Activated naive CD8-positive, alpha-beta T cell treated with anti-CD3 and anti-CD28 coated beads, Interleukin-2, amount 50 U/mL, for 24 hours (primary cell): ENCODE data around the gene SVEP1.
"Not testable (repeated sequence)": the region's sequence is repeated elsewhere in the genome, so short reads cannot be mapped to it uniquely, and the experiment has no call there.

ENCODE experiments used
- ATAC-seq: fragments of 150-1000 bp; cut with Tn5 transposase; one replicate; pipeline ENCODE4 v1.10.0; 2021
- DNase-seq: peaks from one replicate; pipeline ENCODE4 v3.0.0; 2021
- H3K27ac Mint-ChIP-seq: one replicate; pipeline ENCODE4 v1.8.0; 2021; ENCODE audit warnings: mild to moderate bottlenecking, mixed read lengths
- H3K27me3 Mint-ChIP-seq: one replicate; pipeline ENCODE4 v1.8.0; 2021; ENCODE audit warnings: mixed read lengths
- H3K36me3 Mint-ChIP-seq: one replicate; pipeline ENCODE4 v1.8.0; 2021; ENCODE audit warnings: low read depth, mixed read lengths
- H3K4me1 Mint-ChIP-seq: one replicate; pipeline ENCODE4 v1.8.0; 2021; ENCODE audit warnings: mixed read lengths
- H3K4me3 Mint-ChIP-seq: one replicate; pipeline ENCODE4 v1.8.0; 2021; ENCODE audit warnings: mild to moderate bottlenecking, moderate library complexity, mixed read lengths
- H3K9me3 Mint-ChIP-seq: one replicate; pipeline ENCODE4 v1.8.0; 2021; ENCODE audit warnings: mixed read lengths

SVEP1 gene

DNA sequence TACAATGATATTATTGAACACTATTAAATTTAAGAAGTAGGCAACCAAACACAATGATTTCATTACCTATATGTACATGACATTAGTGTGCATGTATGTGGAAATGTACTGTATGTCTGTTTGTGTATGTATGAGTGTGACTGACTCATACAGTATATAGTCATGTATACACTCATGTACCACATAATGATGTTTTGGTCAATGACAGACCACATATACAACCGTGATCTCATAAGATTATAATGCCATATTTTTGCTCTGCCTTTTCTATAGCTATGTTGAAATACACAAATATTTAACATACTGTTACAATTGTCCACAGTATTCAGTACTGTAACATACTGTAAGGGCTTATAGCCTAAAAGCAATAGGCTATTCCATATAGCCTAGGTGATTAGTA, 19.7 kb downstream of the SVEP1 start:
- Mint-ChIP-seq H3K4me3 (no peak overlapping the region), H3K36me3 (no peaks in the 10 kb centered on the region), H3K9me3 (peaks cover 13% of the 10 kb centered on the region), H3K27me3 (peaks cover 5% of the 10 kb centered on the region), H3K27ac (no peak overlapping the region), H3K4me1 (no peaks in the 10 kb centered on the region)
- DNase-seq (no peak), ATAC-seq (no peak)

DNA sequence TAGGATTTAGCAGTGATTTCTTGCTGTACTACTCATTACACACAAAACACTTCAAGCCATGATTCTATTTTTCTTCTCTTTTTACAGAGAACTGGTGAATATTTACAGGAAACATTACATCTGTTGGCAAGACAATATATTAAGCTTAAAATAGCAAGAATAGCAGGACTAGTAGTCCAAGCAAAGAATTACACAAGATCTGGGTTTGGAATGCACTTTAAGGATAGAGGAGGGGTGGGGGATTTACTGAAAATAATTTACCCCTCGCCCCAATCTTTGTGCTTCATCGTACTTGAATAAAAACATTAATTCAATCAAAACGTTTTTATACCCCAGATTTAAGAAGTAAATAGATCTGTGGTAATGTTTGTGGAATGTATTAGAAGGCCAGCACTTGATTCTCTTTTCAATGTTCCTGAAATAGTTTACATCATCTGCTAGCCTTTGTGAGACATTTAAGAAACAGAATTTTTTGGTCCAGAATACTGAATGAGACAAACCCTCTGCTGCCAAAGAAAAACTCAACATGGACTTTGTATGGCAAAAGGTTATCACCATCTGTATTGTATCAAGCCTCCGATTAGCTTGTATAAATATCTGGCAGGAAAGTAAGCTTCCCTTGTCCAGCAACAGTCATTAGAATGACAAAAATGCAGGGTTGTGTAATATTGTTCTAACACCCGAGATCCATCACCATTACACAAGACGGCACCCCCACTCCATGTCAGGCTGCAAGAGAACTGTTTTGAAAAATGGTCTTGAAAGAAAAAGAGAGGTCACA, 23.8 kb downstream of the SVEP1 start:
- Mint-ChIP-seq H3K27me3 (no peaks in the 10 kb centered on the region), H3K4me1 (no peaks in the 10 kb centered on the region), H3K9me3 (peaks cover 6% of the 10 kb centered on the region), H3K27ac (no peak overlapping the region), H3K36me3 (no peaks in the 10 kb centered on the region), H3K4me3 (no peak overlapping the region)
- DNase-seq (no peak), ATAC-seq (no peak)

DNA sequence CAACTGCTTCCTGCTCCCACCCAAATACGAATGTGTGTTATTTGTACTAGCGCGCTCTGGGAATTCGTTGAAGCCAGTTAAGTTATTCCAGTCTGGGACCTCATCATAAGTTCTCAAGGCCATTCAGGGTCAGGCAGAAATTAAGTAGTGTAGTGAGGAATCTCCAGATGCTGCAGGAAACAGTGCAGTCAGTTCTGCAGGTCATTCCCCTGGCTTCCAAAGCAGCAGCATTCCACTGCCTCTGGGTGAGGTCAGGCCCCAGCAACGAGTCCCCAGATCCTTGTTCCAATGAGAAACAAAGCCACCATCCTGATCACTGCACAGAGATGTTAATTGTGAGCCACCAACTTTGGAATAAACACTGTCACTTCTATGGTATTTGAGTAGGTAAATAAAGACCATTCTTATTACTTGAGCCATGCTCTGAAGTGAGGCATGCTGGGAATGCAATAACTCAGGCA, 33.1 kb downstream of the SVEP1 start:
- Mint-ChIP-seq H3K27me3 (no peaks in the 10 kb centered on the region), H3K4me3 (no peak overlapping the region), H3K4me1 (no peaks in the 10 kb centered on the region), H3K9me3 (no peaks in the 10 kb centered on the region), H3K27ac (no peak overlapping the region), H3K36me3 (no peaks in the 10 kb centered on the region)
- DNase-seq: no peak
- no peak for ATAC-seq

DNA sequence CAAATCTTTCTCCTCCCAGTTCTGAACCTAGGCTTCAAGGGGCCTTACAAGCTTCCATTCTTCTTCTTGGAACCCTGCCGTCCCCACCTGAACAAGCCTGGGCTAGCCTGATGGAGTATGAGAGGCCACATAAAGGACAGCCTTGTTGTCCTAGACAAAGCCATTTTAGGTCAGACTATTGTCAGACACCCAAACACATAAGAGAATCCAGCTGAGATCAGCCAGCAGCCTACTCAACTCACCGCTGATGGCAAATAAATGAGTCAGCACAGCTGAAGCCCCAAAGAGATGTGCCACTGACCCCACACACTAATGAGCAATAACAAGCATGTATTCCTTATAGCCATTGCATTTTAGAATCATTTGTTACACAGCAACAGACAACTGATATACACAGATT, 33.8 kb downstream of the SVEP1 start:
- DNase-seq (no peak), ATAC-seq (no peak)
- Mint-ChIP-seq H3K9me3 (no peaks in the 10 kb centered on the region), H3K36me3 (no peaks in the 10 kb centered on the region), H3K4me1 (no peaks in the 10 kb centered on the region), H3K27me3 (peaks cover 1% of the 10 kb centered on the region), H3K4me3 (no peak overlapping the region), H3K27ac (no peak overlapping the region)

DNA sequence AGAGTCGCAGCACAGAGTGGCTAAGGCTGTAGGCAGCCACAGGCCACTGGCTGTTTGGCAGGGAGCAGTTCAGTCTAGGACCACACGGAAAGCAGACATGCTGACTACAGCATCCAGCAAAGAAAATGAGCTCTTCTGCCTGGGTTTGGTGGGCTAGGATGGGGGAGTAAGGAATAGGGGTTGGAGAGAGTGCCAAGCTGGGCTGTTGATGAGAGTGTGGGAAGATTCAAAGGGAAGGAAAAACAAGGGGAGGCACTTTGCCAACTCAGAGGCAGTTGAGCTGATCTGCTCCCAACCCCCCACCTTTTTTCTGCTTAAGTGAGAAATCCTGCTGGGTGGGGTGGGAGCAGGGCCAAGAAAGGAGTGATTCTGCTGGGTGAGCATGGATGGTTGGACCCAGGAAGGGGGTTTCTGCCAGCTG, 35.9 kb downstream of the SVEP1 start:
- H3K4me1 Mint-ChIP-seq: no peaks in the 10 kb centered on the region
- peaks cover 1% of the 10 kb centered on the region for H3K27me3 Mint-ChIP-seq
- DNase-seq (no peak), ATAC-seq (no peak)
- no peaks in the 10 kb centered on the region for H3K36me3 Mint-ChIP-seq
- H3K9me3 Mint-ChIP-seq: no peaks in the 10 kb centered on the region
- no peak overlapping the region for H3K27ac Mint-ChIP-seq
- H3K4me3 Mint-ChIP-seq: no peak overlapping the region

DNA sequence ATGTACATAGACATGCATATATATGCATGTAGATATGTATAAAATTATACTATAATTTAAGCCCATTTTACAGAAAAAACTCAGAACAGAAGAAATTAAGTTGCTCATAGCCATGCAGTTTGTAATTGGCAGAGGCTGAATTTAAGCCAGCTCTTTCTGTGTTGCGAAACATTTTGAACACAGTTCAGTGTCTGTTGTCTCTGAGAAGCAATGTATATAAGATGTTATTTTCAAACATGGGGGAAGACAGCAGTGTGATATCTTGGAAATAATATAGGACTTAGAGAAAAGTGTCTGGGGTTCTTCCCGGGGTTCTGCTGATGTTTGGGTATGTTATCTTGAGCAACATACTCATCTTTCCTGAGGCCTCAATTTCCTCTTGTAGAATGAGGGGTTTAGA, 37.6 kb downstream of the SVEP1 start:
- DNase-seq (no peak), ATAC-seq (no peak)
- H3K27ac Mint-ChIP-seq: no peak overlapping the region
- H3K4me1 Mint-ChIP-seq: no peaks in the 10 kb centered on the region
- no peaks in the 10 kb centered on the region for H3K36me3 Mint-ChIP-seq
- no peak overlapping the region for H3K4me3 Mint-ChIP-seq
- no peaks in the 10 kb centered on the region for H3K9me3 Mint-ChIP-seq
- peaks cover 1% of the 10 kb centered on the region for H3K27me3 Mint-ChIP-seq

DNA sequence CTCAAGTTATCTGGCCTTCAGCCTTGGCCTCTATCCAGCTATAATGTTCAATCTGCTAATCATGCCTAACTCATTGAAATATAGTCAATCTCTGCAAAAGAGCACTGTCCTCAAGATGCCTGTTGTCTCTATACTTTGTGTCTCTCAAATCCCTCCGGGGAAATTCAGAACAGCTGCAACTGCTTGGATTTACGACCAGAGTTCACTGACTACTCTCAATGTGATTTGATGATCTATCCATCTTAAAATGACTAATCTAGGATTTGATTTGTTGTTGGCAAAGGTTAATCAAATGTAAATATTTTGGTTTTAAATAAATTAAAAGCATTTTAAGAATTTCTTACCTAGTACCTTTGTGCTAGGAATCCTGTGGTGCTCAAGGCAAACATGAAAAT, 40.9 kb downstream of the SVEP1 start:
- Mint-ChIP-seq H3K4me1 (no peaks in the 10 kb centered on the region), H3K4me3 (no peak overlapping the region), H3K36me3 (no peaks in the 10 kb centered on the region), H3K27me3 (peaks cover 1% of the 10 kb centered on the region), H3K9me3 (peaks cover 8% of the 10 kb centered on the region), H3K27ac (no peak overlapping the region)
- DNase-seq (no peak), ATAC-seq (no peak)

DNA sequence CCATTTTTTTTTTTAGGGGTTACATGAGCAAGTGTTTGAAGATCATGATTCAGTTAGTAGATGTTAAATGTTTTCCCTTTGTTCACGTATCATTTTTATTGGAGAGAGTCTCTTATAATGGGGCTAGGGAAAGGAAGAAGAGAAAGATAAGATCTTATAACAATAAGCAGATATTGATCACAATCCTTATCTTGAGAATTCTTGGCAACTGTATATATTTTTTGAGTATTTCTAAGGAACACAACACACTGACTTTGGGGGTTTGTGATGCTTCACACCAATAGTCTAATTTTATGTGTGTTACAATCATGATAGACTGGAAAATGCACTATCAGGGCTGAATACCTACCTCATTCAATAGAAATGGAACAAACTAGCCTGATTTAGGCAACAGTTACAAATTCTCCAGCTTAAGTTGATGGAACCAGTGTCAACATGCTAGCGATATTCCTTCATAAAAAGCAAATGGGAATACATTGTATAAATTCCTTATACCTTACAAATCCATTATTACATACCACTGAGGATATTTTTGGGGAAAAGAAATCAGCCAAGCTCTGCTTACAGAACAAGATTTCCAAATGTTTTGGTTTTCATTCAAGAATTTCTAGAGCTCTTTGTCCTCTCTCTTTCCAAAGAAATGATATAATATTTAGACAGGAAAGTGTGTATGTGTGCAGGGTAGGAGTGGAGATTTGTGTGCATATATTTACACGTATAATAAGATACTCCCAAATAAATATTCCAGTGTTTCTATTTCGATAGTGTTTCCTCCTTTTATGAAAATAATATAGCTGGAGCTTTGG, 41.5 kb downstream of the SVEP1 start:
- Mint-ChIP-seq H3K4me3 (no peak overlapping the region), H3K27me3 (peaks cover 1% of the 10 kb centered on the region), H3K27ac (no peak overlapping the region), H3K4me1 (no peaks in the 10 kb centered on the region), H3K36me3 (no peaks in the 10 kb centered on the region), H3K9me3 (peaks cover 8% of the 10 kb centered on the region)
- DNase-seq: no peak
- no peak for ATAC-seq

DNA sequence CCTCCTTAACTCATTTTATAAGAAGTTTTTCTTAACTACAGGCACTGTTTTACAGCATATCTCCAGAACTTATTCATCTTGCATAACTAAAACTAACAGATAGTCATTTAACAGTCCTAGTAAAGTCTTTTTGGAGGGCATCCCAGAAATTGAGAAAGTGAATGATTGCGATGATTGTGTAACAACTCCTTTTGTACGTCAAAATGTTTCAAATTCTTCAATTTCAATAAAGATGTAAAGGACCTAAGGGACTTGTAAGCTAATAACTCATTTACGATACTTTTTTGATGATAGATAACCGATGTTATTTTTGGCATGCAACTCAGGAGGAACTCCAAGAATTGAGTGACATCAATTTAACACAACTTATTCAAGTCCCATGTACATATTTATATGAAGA, 42.7 kb downstream of the SVEP1 start:
- Mint-ChIP-seq H3K27ac (no peak overlapping the region), H3K9me3 (peaks cover 8% of the 10 kb centered on the region), H3K36me3 (no peaks in the 10 kb centered on the region), H3K4me1 (no peaks in the 10 kb centered on the region), H3K27me3 (peaks cover 3% of the 10 kb centered on the region), H3K4me3 (no peak overlapping the region)
- DNase-seq (no peak), ATAC-seq (no peak)

DNA sequence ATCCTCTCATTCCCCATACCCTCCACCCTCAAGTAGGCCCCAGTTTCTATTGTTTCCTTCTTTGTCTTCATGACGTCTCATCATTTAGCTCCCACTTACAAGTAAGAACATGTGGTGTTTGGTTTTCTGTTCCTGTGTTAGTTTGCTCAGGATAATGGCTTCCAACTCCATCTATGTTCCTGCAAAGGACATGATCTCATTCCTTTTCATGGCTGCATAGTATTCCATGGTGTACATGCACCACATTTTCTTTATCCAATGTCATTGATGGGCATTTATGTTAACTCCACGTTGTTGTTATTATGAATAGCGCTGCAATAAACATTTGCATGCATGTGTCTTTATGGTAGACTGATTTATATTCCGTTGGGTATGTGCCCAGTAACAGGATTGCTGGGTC, 45.4 kb downstream of the SVEP1 start:
- not testable (repeated sequence) for H3K9me3 Mint-ChIP-seq, DNase-seq, H3K4me1 Mint-ChIP-seq, H3K27me3 Mint-ChIP-seq, H3K27ac Mint-ChIP-seq, H3K36me3 Mint-ChIP-seq, H3K4me3 Mint-ChIP-seq, ATAC-seq

DNA sequence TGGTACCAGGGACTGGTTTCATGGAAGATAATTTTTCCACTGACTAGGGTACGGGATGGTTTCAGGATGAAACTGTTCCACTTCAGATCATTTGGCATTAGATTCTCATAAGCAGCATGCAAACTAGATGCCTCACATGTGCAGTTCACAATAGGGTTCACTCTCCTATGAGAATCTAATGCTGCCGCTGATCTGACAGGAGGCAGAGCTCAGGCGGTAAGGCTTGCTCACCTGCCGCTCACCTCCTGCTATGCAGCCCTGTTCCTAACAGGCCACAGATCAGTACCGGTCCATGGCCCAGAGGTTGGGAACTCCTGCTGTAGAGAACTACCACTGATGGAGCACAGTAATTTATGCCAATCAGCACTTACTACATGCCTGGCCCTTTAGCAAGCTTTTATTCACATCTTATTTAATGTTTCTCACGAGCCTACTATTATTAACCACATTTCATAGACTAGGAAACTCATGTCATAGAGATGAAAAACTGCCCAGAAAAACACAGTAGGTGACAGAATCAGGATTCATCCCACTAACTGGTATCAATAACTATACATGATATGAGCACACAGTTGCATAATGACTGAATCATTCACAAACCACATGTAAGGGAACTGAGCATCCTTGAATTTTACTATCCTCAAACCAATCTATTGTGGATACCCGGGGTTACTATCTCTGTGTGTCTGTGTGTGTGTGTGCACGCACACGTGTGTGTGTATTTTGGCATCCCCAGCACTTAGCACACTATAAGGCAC, 46.5 kb downstream of the SVEP1 start:
- peaks cover 8% of the 10 kb centered on the region for H3K9me3 Mint-ChIP-seq
- no peak overlapping the region for H3K27ac Mint-ChIP-seq
- H3K27me3 Mint-ChIP-seq: peaks cover 4% of the 10 kb centered on the region
- H3K36me3 Mint-ChIP-seq: no peaks in the 10 kb centered on the region
- DNase-seq (no peak), ATAC-seq (no peak)
- H3K4me1 Mint-ChIP-seq: no peaks in the 10 kb centered on the region
- no peak overlapping the region for H3K4me3 Mint-ChIP-seq

DNA sequence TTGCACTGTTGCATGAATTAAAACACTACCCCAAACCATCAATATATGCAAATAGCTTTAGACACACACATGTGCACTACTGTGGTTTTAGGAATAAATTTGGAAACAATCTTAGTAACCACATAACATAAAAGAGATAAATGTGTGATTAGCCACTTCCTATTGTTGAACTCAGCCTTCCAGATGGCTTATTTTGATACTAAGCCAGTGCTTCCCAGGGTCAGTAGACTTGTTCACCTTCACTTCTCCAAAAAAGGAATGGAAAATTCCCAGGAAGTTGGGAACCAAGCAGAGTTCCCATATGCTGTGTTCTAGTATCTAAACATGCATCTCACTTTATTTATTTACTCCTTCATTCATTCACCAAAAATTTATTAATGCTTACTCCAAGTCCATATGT, 47.8 kb downstream of the SVEP1 start:
- Mint-ChIP-seq H3K27ac (no peak overlapping the region), H3K36me3 (no peaks in the 10 kb centered on the region)
- no peak for ATAC-seq

DNA sequence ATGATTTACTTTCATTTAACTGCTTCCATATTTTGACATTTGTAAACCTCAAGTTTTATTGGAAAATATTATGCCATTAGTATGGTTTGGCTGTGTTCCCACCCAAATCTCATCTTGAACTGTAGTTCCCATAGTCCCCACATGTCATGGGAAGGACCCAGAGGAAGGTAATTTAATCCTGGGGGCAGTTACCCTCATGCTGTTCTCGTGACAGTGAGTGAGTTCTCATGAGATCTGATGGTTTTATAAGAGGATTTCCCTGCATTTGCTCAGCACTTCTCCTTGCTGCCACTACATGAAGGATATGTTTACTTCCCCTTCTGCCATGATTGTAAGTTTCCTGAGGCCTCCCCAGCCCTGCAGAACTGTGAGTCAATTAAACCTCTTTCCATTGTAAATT, 48.3 kb downstream of the SVEP1 start:
- DNase-seq, H3K9me3 Mint-ChIP-seq, H3K4me1 Mint-ChIP-seq, H3K27me3 Mint-ChIP-seq, ATAC-seq, H3K36me3 Mint-ChIP-seq, H3K4me3 Mint-ChIP-seq, H3K27ac Mint-ChIP-seq: not testable (repeated sequence)

More for the DNA sequence above, 47.8 kb downstream of the SVEP1 start:
- Mint-ChIP-seq H3K4me1 (no peaks in the 10 kb centered on the region), H3K27me3 (peaks cover 4% of the 10 kb centered on the region), H3K9me3 (peaks cover 8% of the 10 kb centered on the region), H3K4me3 (no peak overlapping the region)
- DNase-seq: no peak

DNA sequence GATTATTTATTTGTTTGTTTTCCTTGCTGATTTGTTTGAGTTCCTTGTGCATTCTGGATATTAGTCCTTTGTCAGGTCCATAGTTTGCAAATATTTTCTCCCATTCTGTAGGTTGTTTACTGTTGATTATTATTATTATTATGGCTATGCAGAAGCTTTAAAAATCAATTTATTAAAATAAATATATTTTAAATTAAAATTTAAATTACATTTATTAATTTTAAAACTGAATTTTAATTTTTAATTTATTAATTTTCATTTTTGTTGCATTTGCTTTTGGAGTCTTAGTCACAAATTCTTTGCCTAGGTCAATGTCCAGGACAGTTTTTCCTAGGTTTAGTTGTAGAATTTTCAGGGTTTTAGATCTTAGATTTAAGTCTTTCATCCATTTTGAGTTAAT, 50.9 kb downstream of the SVEP1 start:
- H3K36me3 Mint-ChIP-seq: no peaks in the 10 kb centered on the region

DNA sequence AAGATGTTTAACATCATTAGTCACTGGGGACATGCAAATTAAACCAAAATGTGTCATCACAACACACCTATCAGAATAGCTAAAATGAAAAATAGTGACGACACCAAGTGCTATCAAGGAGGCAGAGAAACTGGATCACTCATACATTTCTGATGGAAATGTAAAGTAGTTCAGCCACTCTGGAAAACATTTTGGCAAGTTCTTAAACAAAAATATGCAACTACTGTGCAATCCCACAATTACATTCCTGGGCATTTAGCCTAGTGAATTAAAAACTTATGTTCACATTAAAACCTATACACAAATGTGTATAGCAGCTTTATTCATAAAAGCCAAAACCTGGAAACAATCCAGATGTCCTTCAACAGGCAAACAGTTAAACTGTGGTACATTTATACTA, 53.1 kb downstream of the SVEP1 start:
- Mint-ChIP-seq H3K4me1 (no peaks in the 10 kb centered on the region), H3K36me3 (no peaks in the 10 kb centered on the region), H3K9me3 (no peaks in the 10 kb centered on the region), H3K4me3 (no peak overlapping the region), H3K27ac (no peak overlapping the region), H3K27me3 (peaks cover 2% of the 10 kb centered on the region)
- ATAC-seq (no peak), DNase-seq (no peak)

More for the DNA sequence above, 50.9 kb downstream of the SVEP1 start:
- no peak overlapping the region for H3K4me3 Mint-ChIP-seq
- H3K9me3 Mint-ChIP-seq: no peaks in the 10 kb centered on the region
- H3K27me3 Mint-ChIP-seq: peaks cover 4% of the 10 kb centered on the region
- H3K27ac Mint-ChIP-seq: no peak overlapping the region
- no peaks in the 10 kb centered on the region for H3K4me1 Mint-ChIP-seq
- no peak for DNase-seq
- ATAC-seq: no peak
